NCI-H1694 treated with DMSO at 0.1 percent for 48 hours (cell line): ENCODE data around the gene FAM120C.

Experiments
- DNase-seq: peaks from one replicate; lab custom pipeline; 2025; lab: John Stamatoyannopoulos, UW

Gene FAM120C, protein sequence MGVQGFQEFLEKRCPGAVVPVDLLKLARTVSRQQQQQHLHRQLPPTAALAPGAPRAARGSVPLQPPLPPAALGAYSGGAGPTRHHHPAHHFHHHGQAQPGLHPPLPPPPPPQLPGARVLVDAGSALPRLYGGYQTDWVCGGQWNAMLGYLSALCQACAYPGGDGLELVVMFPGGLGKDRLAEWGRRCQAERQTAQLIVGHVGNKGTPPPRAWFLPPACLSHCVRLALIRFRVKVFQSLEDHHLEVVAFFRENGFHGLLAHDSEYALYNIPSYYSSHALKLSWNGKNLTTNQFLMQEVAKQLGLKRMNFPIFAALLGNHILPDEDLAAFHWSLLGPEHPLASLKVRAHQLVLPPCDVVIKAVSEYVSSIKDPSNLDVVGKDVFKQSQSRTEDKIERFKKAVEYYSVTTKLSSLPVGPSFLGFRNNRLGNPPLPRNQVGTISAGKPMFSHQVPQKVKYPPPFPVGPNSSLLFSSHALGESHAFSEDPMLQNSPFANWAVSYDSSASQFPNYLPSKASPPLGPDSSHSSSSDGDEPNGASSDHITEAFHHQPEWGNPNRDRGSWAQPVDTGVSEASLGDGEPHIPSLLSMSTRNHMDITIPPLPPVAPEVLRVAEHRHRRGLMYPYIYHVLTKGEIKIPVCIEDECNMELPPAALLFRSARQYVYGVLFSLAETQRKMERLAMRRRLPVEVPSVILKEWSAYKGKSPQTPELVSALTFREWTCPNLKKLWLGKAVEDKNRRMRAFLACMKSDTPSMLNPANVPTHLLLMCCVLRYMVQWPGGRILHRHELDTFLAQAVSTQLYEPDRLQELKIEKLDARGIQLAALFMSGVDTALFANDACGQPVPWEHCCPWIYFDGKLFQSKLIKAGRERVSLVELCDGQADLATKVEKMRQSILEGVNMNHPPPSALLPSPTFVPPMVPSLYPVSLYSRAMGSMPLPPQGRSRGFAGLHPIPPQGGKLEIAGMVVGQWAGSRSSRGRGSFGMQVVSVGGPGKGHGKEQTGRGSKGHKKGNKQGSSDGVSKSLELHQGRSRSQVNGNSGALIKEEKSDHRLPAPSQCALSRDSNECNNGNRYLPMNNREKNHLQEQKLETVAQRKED

DNA sequence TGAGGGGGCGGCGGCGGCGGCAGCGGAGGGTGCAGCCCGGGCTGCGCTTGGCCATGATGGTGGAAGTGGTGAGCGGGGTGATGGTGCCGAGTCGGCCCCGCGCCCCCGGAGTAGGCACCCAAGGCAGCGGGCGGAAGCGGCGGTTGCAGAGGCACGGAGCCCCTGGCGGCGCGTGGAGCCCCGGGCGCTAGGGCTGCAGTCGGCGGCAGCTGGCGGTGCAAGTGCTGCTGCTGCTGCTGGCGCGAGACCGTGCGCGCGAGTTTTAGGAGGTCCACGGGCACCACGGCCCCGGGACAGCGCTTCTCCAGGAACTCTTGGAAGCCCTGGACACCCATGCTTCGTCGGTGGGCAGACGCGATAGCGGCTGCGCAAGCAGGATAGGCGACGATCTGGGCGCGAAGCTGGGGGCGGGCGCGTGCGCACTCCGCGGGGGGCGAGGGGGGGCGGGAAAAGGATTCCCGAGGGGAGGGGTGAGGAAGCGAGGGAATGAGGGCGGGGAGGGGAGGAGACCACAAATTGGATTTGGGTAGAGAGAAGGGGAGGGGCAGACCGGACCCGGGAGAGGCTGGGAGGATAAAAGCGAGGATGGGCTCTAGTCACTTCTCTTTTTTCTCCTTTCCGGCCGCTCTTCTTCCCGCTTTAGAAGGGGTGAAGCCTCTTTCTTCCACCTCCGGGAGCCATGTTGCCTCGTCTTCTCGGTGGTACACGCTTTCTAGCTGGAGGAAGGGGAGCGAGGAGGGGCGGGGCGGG is at the start of gene FAM120C:
Gene FAM120C (minus strand): TSS at position 391 of the 750 bp plus-strand sequence. CDS start 56 bp downstream, at position 335.
- peak; percentile 84 for DNase-seq

DNA sequence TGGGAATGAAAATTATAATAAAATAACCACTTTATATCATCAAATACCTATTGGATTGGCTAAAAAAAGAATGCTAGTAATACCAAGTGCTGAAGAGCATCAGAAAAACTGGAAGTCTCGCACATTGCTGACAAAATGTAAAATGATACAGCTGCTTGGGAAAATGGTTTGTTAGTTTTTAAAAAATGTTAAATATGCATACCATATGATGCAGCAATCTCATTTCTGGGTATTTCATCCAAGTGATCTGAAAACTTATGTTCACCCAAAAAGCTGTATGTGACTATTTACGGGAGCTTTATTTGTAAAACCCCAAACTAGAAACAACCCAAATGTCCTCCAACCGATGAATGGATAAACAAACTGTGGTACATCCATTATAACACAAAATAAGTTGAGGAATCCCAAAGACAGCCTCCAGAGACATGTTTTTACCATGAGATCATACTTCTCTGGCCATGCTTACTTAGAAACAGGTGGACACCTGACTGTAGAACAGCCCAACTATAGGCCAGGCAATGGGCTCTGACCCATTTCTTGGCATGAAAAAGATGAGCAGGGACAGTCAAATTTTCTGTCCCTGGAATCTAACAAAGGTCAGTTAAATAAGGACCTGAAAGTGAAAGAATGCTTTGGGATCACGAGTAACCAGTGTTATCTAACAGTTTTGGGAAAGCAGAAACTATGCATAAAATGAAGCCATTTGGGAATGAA is 47.5 kb upstream of the FAM120C start:
- DNase-seq: no peak

DNA sequence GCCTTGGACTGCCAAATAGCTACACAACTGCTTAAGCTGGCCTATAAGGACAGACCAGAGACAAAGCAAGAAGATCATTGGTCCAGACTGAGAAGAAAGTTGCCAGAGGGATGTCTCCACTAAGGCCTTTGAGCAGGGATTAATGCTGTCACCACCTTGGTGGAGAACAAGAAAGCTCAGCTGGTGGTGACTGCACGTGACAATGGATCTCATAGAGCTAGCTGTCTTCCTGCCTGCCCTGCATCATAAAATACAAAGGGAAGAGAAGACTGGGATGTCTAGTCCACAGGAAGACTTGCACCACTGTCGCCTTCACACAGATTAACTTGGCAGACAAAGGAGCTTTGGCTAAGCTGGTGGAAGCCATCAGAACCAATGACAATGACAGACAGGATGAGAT is 40.5 kb upstream of the FAM120C start:
- DNase-seq: no peak

DNA sequence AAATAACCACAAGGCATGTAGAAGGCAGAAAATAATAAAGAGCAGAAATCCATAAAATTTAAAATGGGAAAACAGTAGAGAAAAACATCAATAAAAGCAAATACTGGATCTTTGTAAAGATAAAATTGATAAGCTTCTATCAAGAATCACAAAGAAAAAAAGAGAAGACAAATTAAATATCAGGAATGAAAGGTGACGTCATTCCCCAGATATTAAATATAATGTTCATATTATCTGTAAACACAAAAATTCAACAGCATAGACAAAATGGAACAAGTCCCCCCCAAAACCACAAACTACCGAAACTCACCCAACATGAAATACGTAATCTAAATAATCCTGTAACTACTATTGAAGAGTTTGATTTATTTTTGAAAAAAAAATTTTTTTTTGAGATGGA is 30.5 kb upstream of the FAM120C start:
- DNase-seq: no peak

DNA sequence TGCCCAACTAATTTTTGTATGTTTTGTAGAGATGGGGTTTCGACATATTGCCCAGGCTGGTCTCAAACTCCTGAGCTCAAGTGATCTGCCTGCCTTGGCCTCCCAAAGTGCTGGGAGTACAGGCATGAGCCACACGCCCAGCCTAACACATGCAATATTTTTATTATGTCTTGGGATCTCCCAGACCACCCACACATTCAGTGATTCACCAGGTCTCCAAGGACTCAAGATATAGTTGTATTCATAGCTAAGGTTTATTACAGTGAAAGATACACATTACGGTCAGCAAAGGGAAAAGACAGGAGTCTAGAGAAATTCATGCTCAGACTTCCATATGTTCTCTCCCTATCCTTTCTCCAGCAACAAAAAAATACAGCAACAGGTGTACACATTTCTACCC is 25.5 kb upstream of the FAM120C start:
- no peak for DNase-seq

DNA sequence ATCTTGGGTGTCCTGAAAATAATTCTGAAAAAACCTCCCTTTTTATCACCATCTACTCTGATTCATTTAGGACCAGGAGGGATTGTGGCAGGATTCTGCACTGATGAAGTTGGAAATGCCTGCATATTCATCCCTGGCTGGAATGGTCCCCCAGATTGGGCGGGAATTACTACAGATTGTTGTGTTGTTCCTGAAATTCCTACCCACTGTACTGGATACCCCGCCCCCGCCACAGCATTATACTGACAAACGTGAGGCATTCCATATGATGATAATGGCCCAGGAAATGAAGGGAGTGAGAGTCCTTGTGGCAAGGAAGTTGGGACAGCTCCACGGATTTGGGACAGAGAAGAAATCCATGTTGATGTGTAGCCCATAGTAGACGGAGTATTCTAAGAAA is 15.2 kb upstream of the FAM120C start:
- no peak for DNase-seq

DNA sequence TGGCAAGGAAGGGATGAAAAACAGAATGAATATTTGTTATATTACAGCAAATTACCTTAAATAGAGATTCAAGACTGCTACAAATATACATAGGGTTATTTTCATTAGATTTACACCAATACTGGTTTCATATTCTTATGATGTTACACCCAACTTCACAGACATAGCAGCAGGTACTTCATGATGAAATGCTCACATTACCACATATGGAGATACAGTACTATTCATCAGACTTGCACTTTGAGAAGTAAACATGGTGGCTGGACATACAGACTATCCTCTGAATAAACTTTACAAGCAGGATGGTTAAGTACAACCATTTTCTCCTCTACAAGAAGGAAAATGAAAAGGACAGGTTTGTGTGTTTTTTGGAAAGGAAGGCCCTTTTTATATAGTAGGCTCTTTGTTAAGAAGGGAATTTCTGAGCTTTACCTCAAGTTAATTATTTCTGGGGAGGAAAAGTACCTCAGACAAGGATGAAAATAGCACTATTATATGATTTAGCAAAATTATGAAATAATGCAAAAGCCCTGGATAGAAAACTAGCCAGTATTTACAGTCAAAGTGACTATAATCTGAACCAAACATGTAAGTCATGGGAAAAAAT is 12.0 kb upstream of the FAM120C start:
- no peak for DNase-seq

DNA sequence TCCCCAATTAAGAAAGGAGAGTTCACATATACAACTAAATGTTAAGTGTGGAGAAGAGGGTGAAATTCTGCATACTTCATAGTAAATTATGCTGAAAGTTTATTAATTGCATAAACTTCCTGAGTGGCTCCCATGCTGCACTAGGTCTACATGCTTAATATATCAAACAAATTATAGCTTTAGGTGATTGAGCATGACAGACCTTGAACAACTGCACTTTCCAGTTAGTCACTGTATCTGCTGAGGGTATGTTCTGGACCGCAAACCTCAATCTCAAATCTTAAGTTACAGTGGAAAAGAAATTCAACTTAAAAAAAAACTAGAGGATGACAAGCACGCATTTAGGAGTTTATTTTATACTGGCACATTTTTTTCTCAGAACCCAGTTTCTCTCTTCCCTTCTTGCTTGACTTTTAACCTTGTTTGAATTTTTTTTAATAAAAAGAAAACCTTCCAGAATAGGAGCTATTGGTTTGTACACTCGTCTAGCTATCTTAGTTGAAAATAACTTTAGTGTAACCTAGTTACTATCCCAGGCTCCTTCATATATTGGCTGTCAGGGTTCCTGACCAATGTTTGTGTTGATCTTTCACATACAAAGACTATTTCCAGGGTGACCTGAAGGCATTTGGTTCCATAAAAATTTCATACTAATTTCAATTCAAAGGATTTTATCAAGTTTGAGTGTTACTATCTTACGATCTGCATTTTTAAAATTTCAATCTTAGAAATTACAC is 10.2 kb upstream of the FAM120C start:
- no peak for DNase-seq

DNA sequence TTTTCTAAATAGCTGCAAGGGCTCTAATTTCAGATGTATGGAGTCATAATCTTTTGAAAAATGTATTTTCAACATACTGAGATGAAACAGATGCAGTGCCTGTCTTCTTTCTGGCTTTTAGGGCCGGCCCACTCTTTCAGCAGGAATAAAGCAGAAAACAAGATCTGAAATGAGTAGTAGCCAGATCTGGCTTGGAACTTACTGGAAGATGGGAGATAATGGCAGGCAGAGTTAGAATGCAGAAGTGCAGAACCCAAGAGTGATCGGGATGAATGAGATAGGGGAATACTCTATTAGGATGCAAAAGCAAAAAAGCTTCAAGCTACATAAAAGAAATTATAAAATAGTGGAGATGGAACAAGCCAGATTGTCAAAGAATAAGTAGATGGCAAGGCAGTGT is 1.4 kb upstream of the FAM120C start:
- no peak for DNase-seq

DNA sequence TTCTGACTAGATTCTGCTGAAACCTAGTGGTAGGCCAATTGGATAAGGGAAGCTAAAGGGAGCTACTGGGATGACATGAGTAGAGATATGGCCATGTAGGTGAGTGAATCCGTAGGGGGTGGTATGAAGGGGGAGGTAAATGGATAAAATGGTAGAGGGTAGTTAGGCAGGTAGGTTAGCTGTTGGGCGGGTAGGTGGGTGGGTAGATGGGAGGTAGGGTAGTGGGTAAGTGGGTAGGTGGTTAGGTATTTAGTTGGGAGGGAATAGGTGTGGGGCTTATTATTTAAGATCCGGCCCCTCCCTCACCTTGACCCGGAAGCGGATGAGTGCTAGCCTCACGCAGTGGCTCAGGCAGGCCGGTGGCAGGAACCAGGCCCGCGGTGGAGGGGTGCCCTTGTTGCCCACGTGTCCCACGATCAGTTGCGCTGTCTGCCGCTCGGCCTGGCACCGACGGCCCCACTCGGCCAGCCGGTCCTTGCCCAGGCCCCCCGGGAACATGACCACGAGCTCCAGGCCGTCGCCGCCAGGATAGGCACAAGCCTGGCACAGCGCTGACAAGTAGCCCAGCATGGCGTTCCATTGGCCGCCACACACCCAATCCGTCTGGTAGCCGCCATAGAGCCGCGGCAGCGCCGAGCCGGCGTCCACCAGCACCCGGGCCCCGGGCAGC is 725 bp downstream of the FAM120C start:
- DNase-seq: peak; percentile 39

DNA sequence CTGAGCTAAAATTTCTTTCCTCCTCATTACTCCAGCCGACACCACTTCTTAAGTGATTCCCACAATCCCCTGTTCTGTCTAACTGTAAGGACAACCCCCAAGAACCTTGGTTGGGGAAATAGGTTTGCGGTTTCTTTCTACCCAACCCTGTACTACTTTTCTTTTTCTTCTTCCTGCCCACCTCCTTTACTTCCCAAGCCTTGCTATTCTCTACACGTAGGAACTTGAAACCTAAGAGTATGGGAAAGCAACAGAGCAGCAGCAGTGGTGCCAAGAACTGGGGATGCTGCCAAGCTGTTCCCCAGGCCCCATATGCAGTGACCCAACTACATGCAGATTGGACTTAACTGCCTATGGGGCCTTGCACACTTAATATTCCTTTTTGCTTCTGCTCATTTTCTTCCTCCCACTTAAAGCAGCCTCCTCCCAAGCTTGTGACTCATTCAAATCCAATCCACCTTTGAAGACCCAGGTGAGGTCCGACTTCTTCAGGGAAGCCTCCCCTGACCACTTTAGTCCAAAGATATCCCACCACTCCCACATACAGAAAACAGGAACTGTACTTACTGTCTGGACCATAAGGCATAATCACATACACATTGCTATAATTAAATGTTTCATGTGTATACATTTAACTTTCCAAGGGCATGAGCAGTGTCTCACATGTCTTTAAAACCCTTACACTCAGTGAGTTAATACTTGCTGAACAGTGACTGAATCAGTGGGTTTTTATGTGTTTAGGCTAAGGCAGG is 1.7 kb downstream of the FAM120C start:
- DNase-seq: no peak

DNA sequence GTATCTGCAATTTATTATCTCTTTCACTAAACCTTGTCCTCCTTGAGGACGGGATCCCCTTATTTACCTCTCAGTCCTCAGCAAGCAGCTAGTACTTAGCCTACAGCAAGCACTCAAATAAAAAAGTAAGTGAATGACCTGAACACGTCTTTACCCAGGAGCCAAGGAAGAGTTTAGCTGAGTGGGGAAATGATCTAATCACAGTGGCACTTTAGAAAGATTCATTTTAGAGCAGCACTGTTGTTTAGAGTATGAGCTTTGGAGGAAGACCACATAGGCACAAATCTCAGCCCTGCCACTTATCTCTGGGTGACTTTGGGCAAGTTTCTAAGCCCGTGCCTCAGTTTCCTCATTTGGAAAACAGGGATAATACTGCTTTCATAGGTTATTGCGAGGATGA is 2.7 kb downstream of the FAM120C start:
- DNase-seq: no peak

DNA sequence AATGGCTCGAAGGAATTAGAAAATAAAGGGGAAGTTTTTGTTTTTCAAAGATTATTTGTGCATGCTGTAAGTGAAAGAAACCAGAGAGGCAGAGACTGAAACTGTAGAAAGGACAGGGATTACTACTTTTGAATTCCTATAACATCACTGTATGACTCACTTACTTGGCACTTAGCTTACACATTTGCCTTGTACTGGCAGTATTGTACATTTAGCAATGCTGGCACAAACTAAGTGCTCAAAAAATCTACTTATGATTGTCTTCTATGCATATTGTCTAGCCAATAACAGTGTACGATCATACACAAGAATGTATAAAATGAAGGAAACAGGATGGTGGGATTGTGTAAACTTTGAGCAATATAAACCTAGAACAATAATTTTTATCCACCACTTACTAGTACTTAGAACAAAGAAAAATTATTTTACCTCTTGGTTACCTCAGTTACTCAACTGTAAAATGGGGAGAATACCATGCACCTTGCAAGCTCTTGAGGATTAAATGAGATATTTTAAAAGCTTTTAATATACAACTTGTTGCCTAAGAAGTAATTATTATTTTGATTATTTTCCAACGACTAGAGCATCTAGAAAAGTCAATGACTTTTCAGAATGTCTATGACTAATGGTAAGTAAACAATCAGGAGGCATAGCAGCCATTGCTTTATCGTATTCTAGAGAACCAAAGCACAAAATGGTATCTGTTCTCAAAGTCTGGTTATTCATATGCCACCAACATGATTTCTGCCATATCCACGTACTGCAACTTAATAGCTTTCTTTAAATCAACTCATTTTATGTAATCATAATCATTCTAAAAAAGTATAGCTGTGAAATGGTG is 4.7 kb downstream of the FAM120C start:
- no peak for DNase-seq

DNA sequence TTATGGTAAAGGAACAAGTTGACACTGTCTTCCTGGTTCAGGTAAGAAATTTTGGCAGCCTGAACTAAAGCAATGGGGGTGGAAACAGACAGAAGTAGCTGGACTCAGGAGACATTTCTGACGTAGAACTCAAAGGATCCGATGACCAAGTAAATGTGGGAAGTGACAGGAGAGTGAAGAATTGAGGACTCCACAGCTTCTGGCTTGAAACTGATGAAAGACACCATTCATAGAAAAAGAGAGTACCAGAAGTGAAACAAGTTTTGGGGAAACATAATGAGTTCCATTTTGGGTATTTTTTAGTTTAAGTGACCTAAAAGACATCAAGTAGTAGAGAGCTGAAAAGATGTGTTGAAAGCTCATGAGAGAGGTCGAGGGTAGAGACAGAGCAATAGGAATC is 5.7 kb downstream of the FAM120C start:
- no peak for DNase-seq

DNA sequence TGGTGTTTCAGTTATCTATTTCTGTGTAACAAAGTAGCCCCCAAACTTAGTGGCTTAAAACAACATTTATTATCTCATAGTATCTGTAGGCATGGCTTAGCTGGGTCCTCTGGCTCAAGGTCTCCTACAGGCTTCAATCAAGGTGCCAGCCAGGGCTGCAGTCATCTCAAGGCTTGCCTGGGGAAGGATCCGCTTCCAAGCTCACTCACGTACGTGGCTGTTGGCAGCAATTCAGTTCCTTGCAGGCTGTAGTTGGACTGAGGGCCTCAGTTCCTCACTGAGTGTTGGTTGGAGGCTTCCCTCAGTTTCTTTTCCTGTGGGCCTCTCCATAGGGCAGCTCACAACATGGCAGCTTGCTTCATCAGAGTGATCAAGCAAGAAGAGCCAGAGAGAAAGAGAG is 9.3 kb downstream of the FAM120C start:
- no peak for DNase-seq

DNA sequence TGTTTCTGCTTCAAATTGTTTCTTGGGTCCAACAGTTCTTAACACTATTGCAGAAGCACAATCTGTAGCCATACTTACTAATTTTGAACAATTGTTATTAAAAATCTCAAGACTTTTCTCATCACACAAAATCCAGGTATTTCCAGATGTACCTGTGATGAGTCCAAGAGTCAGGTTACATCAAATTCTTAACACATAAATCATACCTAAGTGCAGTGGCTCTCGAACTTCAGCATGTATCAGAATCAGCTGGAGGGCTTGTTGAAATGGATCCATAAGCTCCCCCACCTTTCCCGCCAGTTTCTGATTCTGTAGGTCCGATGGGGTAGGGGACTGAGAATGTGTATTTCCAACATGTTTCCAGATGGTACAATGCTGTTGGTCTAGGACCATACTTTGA is 10.6 kb downstream of the FAM120C start:
- no peak for DNase-seq

DNA sequence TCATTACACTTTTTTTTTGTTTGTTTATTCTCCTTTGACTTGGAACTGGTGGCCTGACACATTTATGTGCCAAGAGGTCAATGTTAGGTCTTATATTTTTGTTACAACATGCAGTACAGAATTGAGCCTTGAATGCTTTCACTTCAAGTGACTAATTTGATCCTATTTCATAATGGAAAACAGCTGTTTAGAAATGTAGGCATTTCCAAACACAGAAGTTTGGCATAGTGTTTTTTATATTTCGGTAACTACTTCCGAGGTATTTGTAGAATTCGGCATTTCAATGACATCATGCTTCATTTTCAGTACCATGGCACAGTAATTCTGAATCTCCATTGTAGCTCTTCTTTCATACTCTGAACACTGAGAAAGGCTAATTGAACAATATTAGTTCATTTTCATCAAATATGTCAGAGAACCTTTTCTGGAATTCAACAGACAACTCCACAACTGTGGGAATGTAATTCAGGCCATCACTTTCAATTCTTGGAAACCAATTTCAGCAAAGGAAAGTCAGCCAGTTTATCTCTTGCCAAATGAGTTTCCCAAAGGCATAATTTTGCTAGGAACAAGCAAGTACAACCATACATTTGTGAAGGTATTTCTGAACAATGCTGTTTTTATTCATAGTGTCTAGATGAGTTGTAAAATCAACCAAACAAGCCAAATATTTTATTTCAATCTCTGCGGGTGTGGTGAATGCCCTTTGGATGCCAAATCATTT is 11.4 kb downstream of the FAM120C start:
- no peak for DNase-seq
